Pancreas (tissue), 10 donors: ENCODE measurements around the gene OR9Q1. TPM values are rescaled to one million over a fixed set of nuclear protein-coding genes. Genes with fewer than 3 reads are reported as not detected.

ENCODE experiments used
- ATAC-seq, 4 donors: fragments of 200-7000 bp; cut with Tn5 transposase; one replicate each; pipeline versions ENCODE4 v1.8.0 to v1.9.1; 2020; ENCODE audit warnings: mild to moderate bottlenecking in 4 of 4, moderate library complexity in 4 of 4
- DNase-seq, 6 donors: peaks; one replicate each; pipeline ENCODE4 v3.0.0-alpha.2; 2020
- FAIRE-seq: peaks from 2 replicates; lab custom pipeline; 2012; peaks lifted over from hg19 to GRCh38; lab: Jason Lieb, UNC
- H3K27ac ChIP-seq, 4 donors: fragments of 200-600 bp; sonication (generic); 1 replicate in 3 of 4; 2 replicates in 1 of 4; pipeline versions ENCODE4 v1.5.0 to v1.8.0; 2020
- H3K27me3 ChIP-seq, 4 donors: fragments of 200-600 bp; one replicate each; pipeline ENCODE4 v1.8.0; 2021
- H3K36me3 ChIP-seq, 3 donors: fragments of 200-600 bp; sonication (generic) in 1 of 3; one replicate each; pipeline versions ENCODE4 v1.5.0 to v1.8.0; 2020 to 2021
- H3K4me1 ChIP-seq, 3 donors: fragments of 200-600 bp; one replicate each; pipeline ENCODE4 v1.8.0; 2021
- H3K4me3 ChIP-seq, 4 donors: fragments of 200-600 bp; sonication (generic) in 2 of 4; one replicate each; pipeline versions ENCODE4 v1.5.0 to v1.8.0; 2020 to 2021
- H3K9me3 ChIP-seq, 4 donors: fragments of 200-600 bp; one replicate each; pipeline ENCODE4 v1.8.0; 2021
- CTCF ChIP-seq, 4 donors: fragments of 200-600 bp; sonication (generic) in 3 of 4; IDR thresholded peaks; one replicate each; pipeline versions ENCODE4 v1.5.0 to v1.8.0; 2021; ENCODE audit warnings: antibody characterized with exemption in 4 of 4
- WGBS, 2 donors: extraction: QIAGEN DNeasy Blood & Tissue Kit; methylation state at CpG; one replicate each; pipeline ENCODE4 v1.1.7; 2013; 5-methylcytosine and 5-hydroxymethylcytosine counted together
- intact Hi-C, 3 donors: fragments of 100-400 bp; cut with DNase I; formaldehyde crosslinking; loops; one replicate each; pipeline versions ENCODE4 v1.11.1 to v1.14.2; 2022
- polyA plus RNA-seq, 2 donors: library from polyadenylated mRNA; stranded (reverse); fragments of 200-250 nt; gene quantifications; one replicate each; pipeline ENCODE4 v1.2.3, GENCODE V29; 2013
- total RNA-seq, 6 donors: library from RNA; stranded (reverse); fragmentation: NEBNext Ultra II Directional in 4 of 6; extraction: Animal tissue kit (Norgen Biotek cat#: 25700) in 4 of 6; gene quantifications; one replicate each; pipeline versions ENCODE4 v1.2.1 to v1.2.4, GENCODE V29; 2021 to 2023
- donor health status: healthy with polysubstance abuse.
- donor health status: DM: no; HTN: no; CAD: no; lungs with moderate emphysema.
- donor health status: DM: no; HTN: no; CAD: no.
- donor health status: control.
- donor health status: control.
- donor health status: Bipolar disorder and iron deficiency.
- donor health status: DM: yes; HTN: yes; CAD: no.
- donor health status: DM: no; HTN: no; CAD: no.
- donor health status: DM: no; HTN: no; CAD: no.
- donor health status: DM: yes; HTN: yes; CAD: no.

Gene OR9Q1
- total and polyA plus RNA-seq, 8 donors: not detected

- no peak for TF ChIP-seq CTCF (IDR thresholded peaks at IDR 0.05)
- Histone ChIP-seq H3K4me3 (no peak overlapping the region), H3K27me3 (no peaks in the 10 kb centered on the region), H3K9me3 (no peaks in the 10 kb centered on the region), H3K36me3 (no peaks in the 10 kb centered on the region), H3K27ac (no peak overlapping the region), H3K4me1 (no peaks in the 10 kb centered on the region)
- WGBS, 2 donors: 49 to 55% methylated on average over 2 of the region's 2 CpGs
- no peak for FAIRE-seq
- ATAC-seq: no peak
- intact Hi-C loops: no loop called here
- DNase-seq: no peak
These were observed 62.8 kb downstream of the OR9Q1 start for GRCh38 chr11:58086528-58086927.

GRCh38 chr11:58097437-58097836, 73.8 kb downstream of the OR9Q1 start:
- FAIRE-seq (no peak), ATAC-seq (no peak), DNase-seq (no peak)
- Histone ChIP-seq H3K27ac (no peak overlapping the region), H3K27me3 (no peaks in the 10 kb centered on the region), H3K9me3 (no peaks in the 10 kb centered on the region), H3K4me3 (no peak overlapping the region), H3K4me1 (no peaks in the 10 kb centered on the region), H3K36me3 (no peaks in the 10 kb centered on the region)
- 68 to 72% methylated on average over 2 of the region's 2 CpGs for WGBS, 2 donors
- intact Hi-C loops: no loop called here
- TF ChIP-seq CTCF (IDR thresholded peaks at IDR 0.05): no peak

GRCh38 chr11:58121096-58121495, 97.4 kb downstream of the OR9Q1 start:
- Histone ChIP-seq H3K27me3 (no peaks in the 10 kb centered on the region), H3K9me3 (no peaks in the 10 kb centered on the region), H3K4me1 (no peaks in the 10 kb centered on the region), H3K36me3 (no peaks in the 10 kb centered on the region), H3K27ac (no peak overlapping the region), H3K4me3 (no peak overlapping the region)
- no peak for FAIRE-seq
- TF ChIP-seq CTCF (IDR thresholded peaks at IDR 0.05): no peak
- WGBS, 2 donors: 61 to 73% methylated on average over 1 of the region's 1 CpG
- intact Hi-C loops: no loop called here
- ATAC-seq: no peak
- DNase-seq: no peak

GRCh38 chr11:58125469-58125868, 101.8 kb downstream of the OR9Q1 start, which contains the start of gene OR9I1:
TSS of gene OR9I1 (minus strand) at chr11:58125530. CDS start at chr11:58119444, 6,086 bp downstream.
- H3K36me3 ChIP-seq: no peaks in the 10 kb centered on the region
- no peak for ATAC-seq
- H3K27ac ChIP-seq: no peak within 1 kb of the TSS
- H3K4me1 ChIP-seq: no peaks in the 10 kb centered on the region
- H3K27me3 ChIP-seq: no peaks in the 10 kb centered on the region
- 49 to 59% methylated on average over 4 of the region's 4 CpGs for WGBS, 2 donors
- DNase-seq: no peak
- intact Hi-C loops: no loop called here
- TF ChIP-seq CTCF (IDR thresholded peaks at IDR 0.05): no peak
- no peak within 1 kb of the TSS for H3K4me3 ChIP-seq
- H3K9me3 ChIP-seq: no peaks in the 10 kb centered on the region
- no peak for FAIRE-seq

GRCh38 chr11:58127350-58127749, 103.7 kb downstream of the OR9Q1 start:
- Histone ChIP-seq H3K4me3 (no peak overlapping the region), H3K27me3 (no peaks in the 10 kb centered on the region), H3K9me3 (no peaks in the 10 kb centered on the region), H3K36me3 (no peaks in the 10 kb centered on the region), H3K27ac (no peak overlapping the region), H3K4me1 (no peaks in the 10 kb centered on the region)
- ATAC-seq (no peak), FAIRE-seq (no peak), DNase-seq (no peak)
- no peak for TF ChIP-seq CTCF (IDR thresholded peaks at IDR 0.05)
- intact Hi-C loops: no loop called here
